K562 (cell line): ENCODE measurements around the gene CSNK1G1. TPM values are rescaled to one million over a fixed set of nuclear protein-coding genes. Genes with fewer than 3 reads are reported as not detected.
A peak's percentile ranks its signal among the peaks of the same experiment; 100 is the strongest.

Source experiments
- ATF3 ChIP-seq, 2 experiments: fragments of 450-650 bp in 1 of 2; sonication (generic) in 1 of 2; formaldehyde crosslinking in 1 of 2; IDR thresholded peaks in 1 of 2; conservative IDR thresholded peaks in 1 of 2; 2 replicates each; pipeline versions ENCODE4 v1.6.1 to v1.8.1; 2016 to 2023; ENCODE audit warnings: mild to moderate bottlenecking in 2 of 2, moderate library complexity in 2 of 2, inconsistent platforms in 1 of 2, missing genetic modification reagents in 1 of 2
- ATF7 ChIP-seq: fragments of 450-650 bp; IDR thresholded peaks from 2 replicates; pipeline ENCODE4 v1.7.1; 2014; ENCODE audit warnings: mild to moderate bottlenecking, moderate library complexity
- BACH1 ChIP-seq: fragments of 200-800 bp; sonication (Bioruptor generic); IDR thresholded peaks from 2 replicates; pipeline ENCODE4 v1.6.1; 2016; ENCODE audit warnings: missing genetic modification characterization, missing compliant biosample characterization
- C11orf30 ChIP-seq: fragments of 450-650 bp; IDR thresholded peaks from 2 replicates; pipeline ENCODE4 v1.6.1; 2016; ENCODE audit warnings: low read depth, mild to moderate bottlenecking
- CBFA2T3 ChIP-seq: fragments of 450-650 bp; IDR thresholded peaks from 2 replicates; pipeline ENCODE4 v1.6.1; 2017
- DMBX1 ChIP-seq: fragments of 250-450 bp; sonication (Bioruptor Pico); IDR thresholded peaks from 2 replicates; pipeline ENCODE4 v1.8.0; 2022; ENCODE audit warnings: inconsistent platforms, mild to moderate bottlenecking, moderate library complexity, borderline replicate concordance
- FOXK2 ChIP-seq, 2 experiments: fragments of 450-650 bp; IDR thresholded peaks in 1 of 2; conservative IDR thresholded peaks in 1 of 2; 2 replicates each; pipeline ENCODE4 v1.6.1; 2016; ENCODE audit warnings: low read depth in 2 of 2, mild to moderate bottlenecking in 1 of 2
- HDAC1 ChIP-seq, 2 experiments: fragments of 450-650 bp; IDR thresholded peaks; 2 replicates each; pipeline ENCODE4 v1.6.1; 2016 to 2017; ENCODE audit warnings: inconsistent platforms in 1 of 2, mild to moderate bottlenecking in 1 of 2, moderate library complexity in 1 of 2
- JUNB ChIP-seq: fragments of 450-650 bp; formaldehyde crosslinking; conservative IDR thresholded peaks from 2 replicates; pipeline ENCODE4 v1.4.0; 2020; ENCODE audit warnings: mild to moderate bottlenecking
- KAT7 ChIP-seq: sonication (generic); formaldehyde crosslinking; IDR thresholded peaks from 2 replicates; pipeline ENCODE4 v1.8.0; 2022; ENCODE audit warnings: missing genetic modification reagents, mild to moderate bottlenecking, borderline replicate concordance
- MAFF ChIP-seq: IDR thresholded peaks from 2 replicates; pipeline ENCODE4 v1.6.1; 2012; ENCODE audit warnings: low read length, improper control_type of control experiment
- MAFK ChIP-seq: IDR thresholded peaks from 2 replicates; pipeline ENCODE4 v1.6.1; 2011; ENCODE audit warnings: low read length, improper control_type of control experiment
- MEIS2 ChIP-seq: fragments of 450-650 bp; IDR thresholded peaks from 2 replicates; pipeline ENCODE4 v1.6.1; 2014; ENCODE audit warnings: mild to moderate bottlenecking; ENCODE audit not compliant: partially characterized antibody
- RAD51 ChIP-seq: fragments of 450-650 bp; IDR thresholded peaks from 2 replicates; pipeline ENCODE4 v1.7.1; 2016; ENCODE audit warnings: low read depth, mild to moderate bottlenecking, borderline replicate concordance
- RBFOX2 ChIP-seq: fragments of 200-400 bp; formaldehyde crosslinking; IDR thresholded peaks from 2 replicates; pipeline ENCODE4 v1.6.1; 2017; ENCODE audit warnings: low read depth, mild to moderate bottlenecking, low read length, moderate library complexity
- SETDB1 ChIP-seq: IDR thresholded peaks from one replicate; pipeline ENCODE4 v1.6.1; 2012; ENCODE audit warnings: low read length, control low read depth, inconsistent platforms
- TAF1 ChIP-seq: IDR thresholded peaks from 2 replicates; pipeline ENCODE4 v1.6.1; 2011; ENCODE audit warnings: mild to moderate bottlenecking, low read length, moderate library complexity; ENCODE audit not compliant: insufficient read depth, control insufficient read depth, severe bottlenecking; ENCODE audit errors: extremely low read depth
- TEAD1 ChIP-seq, 2 experiments: fragments of 450-650 bp in 1 of 2; sonication (generic) in 1 of 2; formaldehyde crosslinking; IDR thresholded peaks; 2 replicates each; pipeline versions ENCODE4 v1.4.0 to v1.8.0; 2020 to 2022; ENCODE audit warnings: mild to moderate bottlenecking in 2 of 2, missing genetic modification reagents in 1 of 2
- TFAP4 ChIP-seq: sonication (generic); formaldehyde crosslinking; IDR thresholded peaks from 2 replicates; pipeline ENCODE4 v1.8.0; 2022; ENCODE audit warnings: missing genetic modification reagents, mild to moderate bottlenecking, moderate library complexity, borderline replicate concordance
- ZNF384 ChIP-seq: IDR thresholded peaks from 2 replicates; pipeline ENCODE4 v1.6.1; 2012; ENCODE audit warnings: low read depth, low read length, improper control_type of control experiment
- ZNF592 ChIP-seq: fragments of 450-650 bp; IDR thresholded peaks from 2 replicates; pipeline ENCODE4 v1.6.1; 2017; ENCODE audit warnings: antibody characterized with exemption, mild to moderate bottlenecking
- ZNF668 ChIP-seq: fragments of 250-450 bp; sonication (Bioruptor Pico); IDR thresholded peaks from 2 replicates; pipeline ENCODE4 v1.8.0; 2022; ENCODE audit warnings: mild to moderate bottlenecking, inconsistent platforms
- polyA plus RNA-seq, 8 experiments: library from polyadenylated mRNA; depleted of rRNA in 4 of 8; stranded (reverse) in 5 of 8; unstranded in 3 of 8; fragments of >200 nt; fragmentation: Nextera tagmentation in 2 of 8; fragmentation: Illumina TruSeq in 1 of 8; extraction: Ambion mirVana in 2 of 8; extraction: Trizol in 1 of 8; gene quantifications; 2 replicates each; pipeline versions ENCODE4 v1.2.1 to v1.2.3, GENCODE V29; 2011 to 2014; ENCODE audit warnings: inconsistent platforms in 1 of 8, missing spikeins in 1 of 8
- total RNA-seq, 7 experiments: library from RNA; depleted of rRNA in 6 of 7; stranded (reverse); fragments of >200 nt in 6 of 7; fragmentation: Illumina TruSeq in 2 of 7; extraction: Trizol in 2 of 7; gene quantifications; 2 replicates each; pipeline versions ENCODE4 v1.2.1 to v1.2.3, GENCODE V29; 2011 to 2021; ENCODE audit warnings: low replicate concordance in 1 of 7

CSNK1G1 gene
- total and polyA plus RNA-seq, 9 of the 15 experiments (the other 6 are each of a cell fraction or from before 2014, with no cell fraction given) = 4.5 to 18.5 (median 9.5) TPM

- TF ChIP-seq MEIS2 (peak; percentile 88), JUNB (CRISPR knock-in tag) (peak; percentile 43; the same call in 1 of the 2 replicates), BACH1 (peak; percentile 82), RAD51 (peak; percentile 79), C11orf30 (peak; percentile 98), ZNF592 (peak; percentile 97), ZNF384 (peak; percentile 80), ATF7 (peak; percentile 85), MAFF (peak; percentile 93), MAFK (peak; percentile 92), DMBX1 (CRISPR knock-in tag) (no peak), ZNF668 (no peak), SETDB1 (peak; percentile 62), TAF1 (peak; percentile 34), KAT7 (CRISPR knock-in tag) (no peak), TFAP4 (CRISPR knock-in tag) (peak; percentile 36; the same call in 1 of the 2 replicates), RBFOX2 (0 out of 2 replicates have a peak, but pooled peaks have one; percentile 19), TEAD1 (CRISPR knock-in tag; IDR thresholded peaks at IDR 0.05) (no peak; a peak in 1 of 4 replicates), HDAC1 (IDR thresholded peaks at IDR 0.05) (peak in 1 of 2 experiments; percentile 93; a peak in 2 of 4 replicates), ATF3 (IDR thresholded peaks at IDR 0.05) (peak; percentile 95), ATF3 (CRISPR knock-in tag; conservative IDR thresholded peaks at IDR 0.05) (peak; percentile 78; the same call in 1 of the 2 replicates), FOXK2 (conservative IDR thresholded peaks at IDR 0.05 in 1 of 2, IDR thresholded peaks at IDR 0.05 in 1 of 2; ENCODE audit: low read depth in 2 of 2) (peak; percentile 73 to 82), CBFA2T3 (peak; percentile 61)
Measured at GRCh38 chr15:64246364-64247189, 109.4 kb downstream of the CSNK1G1 start (continued).
